B cell (primary cell): ENCODE results near the gene LEMD2. TPM values are rescaled to one million over a fixed set of nuclear protein-coding genes. Genes with fewer than 3 reads are reported as not detected.

Experiments used
- ATAC-seq: fragments of 200-7000 bp; cut with Tn5 transposase; one replicate; pipeline ENCODE4 v1.10.0; 2021; ENCODE audit warnings: low read depth, mild to moderate bottlenecking, moderate number of reproducible peaks, moderate library complexity
- CTCF ChIA-PET: fragments of 350-600 bp; sonication (Branson Sonifier 250); formaldehyde crosslinking; loops from one replicate; lab custom pipeline; 2021; ENCODE audit warnings: antibody characterized with exemption, inconsistent platforms; lab: Charles Lee
- POLR2A ChIA-PET: fragments of 350-600 bp; sonication (Branson Sonifier 250); formaldehyde crosslinking; loops from one replicate; lab custom pipeline; 2021; ENCODE audit warnings: antibody characterized with exemption; lab: Charles Lee
- DNase-seq: peaks from one replicate; pipeline ENCODE4 v3.0.0; 2013
- H2AFZ ChIP-seq: 2 replicates; pipeline ENCODE4 v1.6.1; 2012; ENCODE audit warnings: mild to moderate bottlenecking, low read depth, low read length; ENCODE audit not compliant: insufficient read depth, poor library complexity, severe bottlenecking
- H3K27ac ChIP-seq, 2 donors: 1 replicate in 1 of 2; 2 replicates in 1 of 2; pipeline ENCODE4 v1.5.1; 2012 to 2013; ENCODE audit warnings: low read length in 2 of 2, mild to moderate bottlenecking in 2 of 2, moderate library complexity in 1 of 2
- H3K27me3 ChIP-seq, 4 experiments: fragments of 200-600 bp in 1 of 4; sonication (generic) in 1 of 4; replicated peaks in 1 of 4; 1 replicate in 2 of 4; 2 replicates in 2 of 4; pipeline versions ENCODE4 v1.6.1 to v1.7.0; 2013 to 2016; ENCODE audit warnings: low read length in 3 of 4, mild to moderate bottlenecking in 2 of 4, mixed read lengths in 1 of 4, moderate library complexity in 1 of 4; ENCODE audit not compliant: insufficient read depth in 4 of 4, control insufficient read depth in 3 of 4; ENCODE audit errors: control extremely low read depth in 1 of 4
- H3K36me3 ChIP-seq, 2 experiments: replicated peaks in 1 of 2; 1 replicate in 1 of 2; 2 replicates in 1 of 2; pipeline versions ENCODE4 v1.6.1 to v1.7.1; 2013; ENCODE audit warnings: low read length in 1 of 2; ENCODE audit not compliant: insufficient read depth in 2 of 2, control insufficient read depth in 1 of 2; ENCODE audit errors: control extremely low read depth in 1 of 2, extremely low read depth in 1 of 2
- H3K4me1 ChIP-seq, 2 donors: fragments of 200-600 bp in 1 of 2; sonication (generic) in 1 of 2; 1 replicate in 1 of 2; 2 replicates in 1 of 2; pipeline versions ENCODE4 v1.5.1 to v1.6.1; 2013 to 2017; ENCODE audit warnings: low read length in 2 of 2; ENCODE audit not compliant: control insufficient read depth in 2 of 2, insufficient read depth in 2 of 2
- H3K4me2 ChIP-seq: replicated peaks from 2 replicates; pipeline ENCODE3; 2012; ENCODE audit warnings: mild to moderate bottlenecking, low read depth, low read length; ENCODE audit not compliant: poor library complexity, severe bottlenecking
- H3K4me3 ChIP-seq, 5 experiments: fragments of 200-600 bp in 1 of 5; sonication (generic) in 1 of 5; 1 replicate in 3 of 5; 2 replicates in 2 of 5; pipeline versions ENCODE4 v1.5.1 to v1.7.0; 2011 to 2016; ENCODE audit warnings: low read length in 4 of 5, mild to moderate bottlenecking in 4 of 5, low read depth in 2 of 5, control low read depth in 1 of 5, moderate library complexity in 1 of 5; ENCODE audit not compliant: insufficient read depth in 1 of 5; ENCODE audit errors: control extremely low read depth in 1 of 5, extremely low read depth in 1 of 5
- H3K79me2 ChIP-seq: fragments of 200-600 bp; sonication (generic); one replicate; pipeline ENCODE4 v1.6.0; 2016; ENCODE audit warnings: low read length; ENCODE audit not compliant: control insufficient read depth, insufficient read depth
- H3K9ac ChIP-seq: fragments of 200-600 bp; sonication (generic); 2 replicates; pipeline ENCODE4 v1.6.1; 2017; ENCODE audit warnings: mild to moderate bottlenecking, low read length, moderate library complexity
- H3K9me3 ChIP-seq, 3 donors: one replicate each; pipeline versions ENCODE4 v1.6.1 to v1.7.1; 2013; ENCODE audit warnings: low read length in 2 of 3; ENCODE audit not compliant: control insufficient read depth in 2 of 3, insufficient read depth in 1 of 3; ENCODE audit errors: control extremely low read depth in 1 of 3
- H4K20me1 ChIP-seq: 2 replicates; pipeline ENCODE4 v1.6.0; 2012; ENCODE audit warnings: mild to moderate bottlenecking, low read length; ENCODE audit not compliant: insufficient read depth, control insufficient read depth, poor library complexity, severe bottlenecking
- H3K27ac Mint-ChIP-seq: one replicate; pipeline ENCODE4 v1.8.0; 2021; ENCODE audit warnings: mixed read lengths
- H3K27me3 Mint-ChIP-seq: one replicate; pipeline ENCODE4 v1.8.0; 2021; ENCODE audit warnings: mixed read lengths
- H3K4me1 Mint-ChIP-seq: one replicate; pipeline ENCODE4 v1.8.0; 2021; ENCODE audit warnings: mixed read lengths
- H3K4me3 Mint-ChIP-seq: one replicate; pipeline ENCODE4 v1.8.0; 2021; ENCODE audit warnings: mixed read lengths
- H3K9me3 Mint-ChIP-seq: one replicate; pipeline ENCODE4 v1.8.0; 2022; ENCODE audit warnings: mixed read lengths; ENCODE audit not compliant: insufficient read depth
- EZH2 ChIP-seq: IDR thresholded peaks from 2 replicates; pipeline ENCODE4 v1.6.1; 2012; ENCODE audit warnings: borderline replicate concordance, low read depth, mild to moderate bottlenecking, moderate library complexity, low read length; ENCODE audit not compliant: insufficient read depth, poor library complexity, severe bottlenecking
- WGBS: methylation state at CpG from one replicate; pipeline ENCODE4 v1.1.5; 2013; ENCODE audit warnings: missing lambda C conversion rate; ENCODE audit not compliant: insufficient coverage; 5-methylcytosine and 5-hydroxymethylcytosine counted together
- intact Hi-C: fragments of 100-400 bp; cut with micrococcal nuclease; formaldehyde crosslinking; loops from one replicate; pipeline ENCODE4 v1.10.0; 2022
- polyA plus RNA-seq: library from polyadenylated mRNA; depleted of rRNA; stranded (reverse); fragments of >200 nt; gene quantifications from 2 replicates; pipeline ENCODE4 v1.2.3, GENCODE V29; 2012
- total RNA-seq, 2 donors: library from RNA; stranded (reverse); fragments of 120-200 nt in 1 of 2; gene quantifications; 1 replicate in 1 of 2; 2 replicates in 1 of 2; pipeline versions ENCODE4 v1.2.3 to v1.2.4, GENCODE V29; 2013 to 2022
- TF ChIP-seq, protein P1 (sequence below): fragments of 200-600 bp; IDR thresholded peaks from one replicate; pipeline ENCODE4 v1.8.0; 2022; ENCODE audit warnings: antibody characterized with exemption, mild to moderate bottlenecking

Gene LEMD2
- total and polyA plus RNA-seq, 2 donors (not counting 1 experiment from before 2014, with no cell fraction given) = 58.7 to 113 TPM

DNA sequence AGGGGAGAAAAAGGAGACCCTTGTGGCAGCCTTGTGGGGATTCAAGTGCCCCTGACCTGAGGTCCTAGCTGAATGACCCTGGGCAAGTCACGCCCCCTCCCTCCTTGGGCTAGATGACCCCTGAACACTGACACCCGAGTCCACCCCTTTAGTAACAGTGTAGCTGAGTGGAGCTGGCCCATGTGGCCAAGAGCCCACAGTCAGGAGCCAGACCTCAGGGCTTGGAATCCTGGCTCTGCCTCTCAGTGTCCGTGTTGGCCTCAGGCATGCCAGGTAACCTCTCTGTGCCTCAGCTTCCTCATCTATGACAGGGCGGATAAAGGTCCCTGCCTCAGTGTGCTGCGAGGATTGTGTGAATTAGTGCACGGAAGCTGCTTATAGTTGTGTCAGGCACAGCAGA lies 56.5 kb downstream of the LEMD2 start:
- TF ChIP-seq, protein P1, sequence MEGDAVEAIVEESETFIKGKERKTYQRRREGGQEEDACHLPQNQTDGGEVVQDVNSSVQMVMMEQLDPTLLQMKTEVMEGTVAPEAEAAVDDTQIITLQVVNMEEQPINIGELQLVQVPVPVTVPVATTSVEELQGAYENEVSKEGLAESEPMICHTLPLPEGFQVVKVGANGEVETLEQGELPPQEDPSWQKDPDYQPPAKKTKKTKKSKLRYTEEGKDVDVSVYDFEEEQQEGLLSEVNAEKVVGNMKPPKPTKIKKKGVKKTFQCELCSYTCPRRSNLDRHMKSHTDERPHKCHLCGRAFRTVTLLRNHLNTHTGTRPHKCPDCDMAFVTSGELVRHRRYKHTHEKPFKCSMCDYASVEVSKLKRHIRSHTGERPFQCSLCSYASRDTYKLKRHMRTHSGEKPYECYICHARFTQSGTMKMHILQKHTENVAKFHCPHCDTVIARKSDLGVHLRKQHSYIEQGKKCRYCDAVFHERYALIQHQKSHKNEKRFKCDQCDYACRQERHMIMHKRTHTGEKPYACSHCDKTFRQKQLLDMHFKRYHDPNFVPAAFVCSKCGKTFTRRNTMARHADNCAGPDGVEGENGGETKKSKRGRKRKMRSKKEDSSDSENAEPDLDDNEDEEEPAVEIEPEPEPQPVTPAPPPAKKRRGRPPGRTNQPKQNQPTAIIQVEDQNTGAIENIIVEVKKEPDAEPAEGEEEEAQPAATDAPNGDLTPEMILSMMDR = no peak
- no peak for TF ChIP-seq EZH2
- no peaks in the 10 kb centered on the region for H3K79me2 ChIP-seq
- H3K4me1 Mint-ChIP-seq = peaks cover 10% of the 10 kb centered on the region
- intact Hi-C loops = no loop called here
- H3K27me3 Mint-ChIP-seq = peaks cover 5% of the 10 kb centered on the region
- no peaks in the 10 kb centered on the region for H3K9me3 Mint-ChIP-seq
- no peak overlapping the region for H3K4me3 Mint-ChIP-seq
- WGBS = 96% methylated on average over 4 of the region's 6 CpGs
- ChIA-PET CTCF (no interaction called here), POLR2A (no interaction called here)
- no peak overlapping the region for H2AFZ ChIP-seq
- H3K4me1 ChIP-seq = peaks cover 0 to 5% of the 10 kb centered on the region in 2 donors
- H3K9ac ChIP-seq = no peak overlapping the region
- H4K20me1 ChIP-seq = no peaks in the 10 kb centered on the region
- no peaks in the 10 kb centered on the region for H3K27me3 ChIP-seq
- H3K36me3 ChIP-seq = no peaks in the 10 kb centered on the region
- DNase-seq (no peak), ATAC-seq (no peak)
- H3K4me2 ChIP-seq = no peak overlapping the region
- H3K27ac ChIP-seq = no peak overlapping the region
- no peak overlapping the region for H3K27ac Mint-ChIP-seq
- no peak overlapping the region for H3K4me3 ChIP-seq
- no peaks in the 10 kb centered on the region for H3K9me3 ChIP-seq

DNA sequence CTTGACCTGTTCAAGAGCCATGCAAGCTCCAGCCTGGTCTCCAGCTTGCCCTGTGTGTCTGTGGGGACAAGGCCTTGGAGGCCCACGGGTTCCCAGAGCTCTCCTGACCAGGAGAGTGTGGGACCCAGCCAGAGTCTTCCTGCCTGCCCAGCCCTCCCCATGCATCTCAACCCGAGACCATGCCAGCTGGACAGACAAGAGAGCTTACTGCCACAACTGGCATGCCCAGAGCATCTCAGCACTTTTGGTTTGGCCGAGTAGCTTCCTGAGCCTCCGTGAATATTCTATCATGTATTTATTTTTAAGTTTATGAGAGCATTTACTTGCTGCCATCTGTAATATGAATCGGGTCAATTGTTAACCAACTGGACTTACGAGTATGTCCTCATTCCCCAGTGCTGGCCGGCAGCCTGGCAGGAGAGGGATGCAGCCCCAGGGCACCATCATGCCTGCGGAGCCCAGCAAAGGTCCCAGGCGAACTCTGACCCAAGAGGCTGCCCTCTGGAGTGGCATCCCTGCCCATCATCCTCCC lies 57.1 kb downstream of the LEMD2 start:
- H3K27ac Mint-ChIP-seq = no peak overlapping the region
- no peak overlapping the region for H3K4me3 Mint-ChIP-seq
- CTCF ChIA-PET = no interaction called here
- H3K9me3 Mint-ChIP-seq = no peaks in the 10 kb centered on the region
- no peak for ATAC-seq
- WGBS = 92% methylated on average over 7 of the region's 9 CpGs
- no peaks in the 10 kb centered on the region for H3K79me2 ChIP-seq
- H4K20me1 ChIP-seq = no peaks in the 10 kb centered on the region
- peaks cover 0 to 8% of the 10 kb centered on the region in 2 donors for H3K4me1 ChIP-seq
- TF ChIP-seq EZH2 = no peak
- TF ChIP-seq, protein P1 = no peak
- intact Hi-C loops = no loop called here
- no peak overlapping the region for H3K4me3 ChIP-seq
- no peaks in the 10 kb centered on the region for H3K36me3 ChIP-seq
- no peak for DNase-seq
- H3K4me1 Mint-ChIP-seq = peaks cover 11% of the 10 kb centered on the region
- H2AFZ ChIP-seq = no peak overlapping the region
- H3K4me2 ChIP-seq = no peak overlapping the region
- no peaks in the 10 kb centered on the region for H3K9me3 ChIP-seq
- H3K27ac ChIP-seq = no peak overlapping the region
- H3K27me3 ChIP-seq = no peaks in the 10 kb centered on the region
- H3K27me3 Mint-ChIP-seq = peaks cover 6% of the 10 kb centered on the region
- H3K9ac ChIP-seq = no peak overlapping the region
- POLR2A ChIA-PET = no interaction called here
